Measurements from ENCODE around the gene DNER. TPM values are rescaled to one million over a fixed set of nuclear protein-coding genes. Genes with fewer than 3 reads are reported as not detected.

Gene DNER
- total RNA-seq, 1 experiment from 2014 or later: 2.9 TPM

GRCh38 chr2:229456091-229456490 lies 258.3 kb downstream of the DNER start:
- POLR2A ChIA-PET: no interaction called here
- Histone ChIP-seq H4K20me1 (ENCODE audit: insufficient read depth) (no peaks in the 10 kb centered on the region), H3K27ac (ENCODE audit: low read depth, low read length) (no peak overlapping the region), H3K9me3 (ENCODE audit: control insufficient read depth in 1 of 2, insufficient read depth in 1 of 2, low read depth in 1 of 2, low read length in 2 of 2) (no peaks in the 10 kb centered on the region), H3K79me2 (ENCODE audit: insufficient read depth, low read length) (no peaks in the 10 kb centered on the region), H3K36me3 (ENCODE audit: control insufficient read depth in 1 of 2, insufficient read depth in 2 of 2, low read length in 2 of 2) (no peaks in the 10 kb centered on the region), H3K9ac (ENCODE audit: low read length) (no peak overlapping the region), H3K4me2 (ENCODE audit: low read length) (no peak overlapping the region), H3K4me3 (replicated peaks in 1 of 2; ENCODE audit: low read depth in 1 of 2, low read length in 2 of 2) (no peak overlapping the region), H3K27me3 (ENCODE audit: insufficient read depth, low read length) (no peaks in the 10 kb centered on the region), H2AFZ (ENCODE audit: low read depth, low read length, poor library complexity, severe bottlenecking) (no peak overlapping the region), H3K9me2 (ENCODE audit: insufficient read depth) (no peaks in the 10 kb centered on the region), H3K4me1 (ENCODE audit: control insufficient read depth in 1 of 2, insufficient read depth in 2 of 2, low read length in 2 of 2) (peaks cover 0 to 14% of the 10 kb centered on the region in 2 experiments; a peak in 2 of 4 replicates)
- RAD21 ChIA-PET (ENCODE audit: low non-redundant PET in 1 of 2, low total read pairs in 2 of 2, uncharacterized antibody in 2 of 2, unreplicated experiment in 2 of 2): no interaction called here
- ATAC-seq (no peak), DNase-seq (ENCODE audit: low read depth, low spot score) (no peak)
- CTCF ChIA-PET: no interaction called here
- intact Hi-C loops (cut with micrococcal nuclease): no loop called here
- BruUV-seq (replicated peaks): no TSS peak
- TF ChIP-seq, protein P1, sequence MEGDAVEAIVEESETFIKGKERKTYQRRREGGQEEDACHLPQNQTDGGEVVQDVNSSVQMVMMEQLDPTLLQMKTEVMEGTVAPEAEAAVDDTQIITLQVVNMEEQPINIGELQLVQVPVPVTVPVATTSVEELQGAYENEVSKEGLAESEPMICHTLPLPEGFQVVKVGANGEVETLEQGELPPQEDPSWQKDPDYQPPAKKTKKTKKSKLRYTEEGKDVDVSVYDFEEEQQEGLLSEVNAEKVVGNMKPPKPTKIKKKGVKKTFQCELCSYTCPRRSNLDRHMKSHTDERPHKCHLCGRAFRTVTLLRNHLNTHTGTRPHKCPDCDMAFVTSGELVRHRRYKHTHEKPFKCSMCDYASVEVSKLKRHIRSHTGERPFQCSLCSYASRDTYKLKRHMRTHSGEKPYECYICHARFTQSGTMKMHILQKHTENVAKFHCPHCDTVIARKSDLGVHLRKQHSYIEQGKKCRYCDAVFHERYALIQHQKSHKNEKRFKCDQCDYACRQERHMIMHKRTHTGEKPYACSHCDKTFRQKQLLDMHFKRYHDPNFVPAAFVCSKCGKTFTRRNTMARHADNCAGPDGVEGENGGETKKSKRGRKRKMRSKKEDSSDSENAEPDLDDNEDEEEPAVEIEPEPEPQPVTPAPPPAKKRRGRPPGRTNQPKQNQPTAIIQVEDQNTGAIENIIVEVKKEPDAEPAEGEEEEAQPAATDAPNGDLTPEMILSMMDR (IDR thresholded peaks at IDR 0.05 in 2 of 3, conservative IDR thresholded peaks at IDR 0.05 in 1 of 3; ENCODE audit: borderline replicate concordance in 1 of 3, insufficient read depth in 1 of 3, low read depth in 2 of 3, low read length in 2 of 3): no peak
- TF ChIP-seq, protein P2, sequence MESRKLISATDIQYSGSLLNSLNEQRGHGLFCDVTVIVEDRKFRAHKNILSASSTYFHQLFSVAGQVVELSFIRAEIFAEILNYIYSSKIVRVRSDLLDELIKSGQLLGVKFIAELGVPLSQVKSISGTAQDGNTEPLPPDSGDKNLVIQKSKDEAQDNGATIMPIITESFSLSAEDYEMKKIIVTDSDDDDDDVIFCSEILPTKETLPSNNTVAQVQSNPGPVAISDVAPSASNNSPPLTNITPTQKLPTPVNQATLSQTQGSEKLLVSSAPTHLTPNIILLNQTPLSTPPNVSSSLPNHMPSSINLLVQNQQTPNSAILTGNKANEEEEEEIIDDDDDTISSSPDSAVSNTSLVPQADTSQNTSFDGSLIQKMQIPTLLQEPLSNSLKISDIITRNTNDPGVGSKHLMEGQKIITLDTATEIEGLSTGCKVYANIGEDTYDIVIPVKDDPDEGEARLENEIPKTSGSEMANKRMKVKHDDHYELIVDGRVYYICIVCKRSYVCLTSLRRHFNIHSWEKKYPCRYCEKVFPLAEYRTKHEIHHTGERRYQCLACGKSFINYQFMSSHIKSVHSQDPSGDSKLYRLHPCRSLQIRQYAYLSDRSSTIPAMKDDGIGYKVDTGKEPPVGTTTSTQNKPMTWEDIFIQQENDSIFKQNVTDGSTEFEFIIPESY (IDR thresholded peaks at IDR 0.05; ENCODE audit: extremely low read depth, insufficient replicate concordance, low read length): no peak
- TF ChIP-seq YY1 (IDR thresholded peaks at IDR 0.05; ENCODE audit: extremely low read depth, insufficient replicate concordance, low read depth, low read length): no peak
- no peak for TF ChIP-seq TCF7L2 (IDR thresholded peaks at IDR 0.05; ENCODE audit: borderline replicate concordance, extremely low read depth, insufficient read depth, insufficient read length)
- TF ChIP-seq POLR2AphosphoS5 (IDR thresholded peaks at IDR 0.05; ENCODE audit: low read depth, low read length): no peak
- TF ChIP-seq POLR2A (IDR thresholded peaks at IDR 0.05; ENCODE audit: borderline replicate concordance, extremely low read depth, insufficient read depth, insufficient read length): no peak
- TF ChIP-seq RAD21 (IDR thresholded peaks at IDR 0.05; ENCODE audit: low read depth): no peak

All from HCT116 (cell line).